NB4 (cell line): ENCODE measurements around the gene CASZ1.

Source experiments
- DNase-seq: peaks from one replicate; pipeline ENCODE4 v3.0.0; 2010; ENCODE audit warnings: low read depth
- H3K4me3 ChIP-seq: one replicate; pipeline ENCODE4 v1.5.1; 2011; ENCODE audit warnings: mild to moderate bottlenecking, low read depth, low read length, moderate library complexity
- CTCF ChIP-seq: IDR thresholded peaks from one replicate; pipeline ENCODE4 v1.5.1; 2012; ENCODE audit warnings: low read depth, low read length
- MAX ChIP-seq: IDR thresholded peaks from 2 replicates; pipeline ENCODE4 v1.6.1; 2011; ENCODE audit warnings: low read depth, low read length
- MYC ChIP-seq: IDR thresholded peaks from 2 replicates; pipeline ENCODE4 v1.6.1; 2011; ENCODE audit warnings: low read depth, low read length
- POLR2A ChIP-seq: IDR thresholded peaks from 2 replicates; pipeline ENCODE4 v1.6.1; 2011; ENCODE audit warnings: mild to moderate bottlenecking; ENCODE audit not compliant: insufficient read length; ENCODE audit errors: extremely low read depth

The CASZ1 gene

GRCh38 chr1:10640843-10641553, 155.4 kb downstream of the CASZ1 start:
- no peak overlapping the region for H3K4me3 ChIP-seq
- DNase-seq = no peak
- TF ChIP-seq POLR2A = no peak
- no peak for TF ChIP-seq MAX
- TF ChIP-seq MYC = no peak
- TF ChIP-seq CTCF = no peak

DNA sequence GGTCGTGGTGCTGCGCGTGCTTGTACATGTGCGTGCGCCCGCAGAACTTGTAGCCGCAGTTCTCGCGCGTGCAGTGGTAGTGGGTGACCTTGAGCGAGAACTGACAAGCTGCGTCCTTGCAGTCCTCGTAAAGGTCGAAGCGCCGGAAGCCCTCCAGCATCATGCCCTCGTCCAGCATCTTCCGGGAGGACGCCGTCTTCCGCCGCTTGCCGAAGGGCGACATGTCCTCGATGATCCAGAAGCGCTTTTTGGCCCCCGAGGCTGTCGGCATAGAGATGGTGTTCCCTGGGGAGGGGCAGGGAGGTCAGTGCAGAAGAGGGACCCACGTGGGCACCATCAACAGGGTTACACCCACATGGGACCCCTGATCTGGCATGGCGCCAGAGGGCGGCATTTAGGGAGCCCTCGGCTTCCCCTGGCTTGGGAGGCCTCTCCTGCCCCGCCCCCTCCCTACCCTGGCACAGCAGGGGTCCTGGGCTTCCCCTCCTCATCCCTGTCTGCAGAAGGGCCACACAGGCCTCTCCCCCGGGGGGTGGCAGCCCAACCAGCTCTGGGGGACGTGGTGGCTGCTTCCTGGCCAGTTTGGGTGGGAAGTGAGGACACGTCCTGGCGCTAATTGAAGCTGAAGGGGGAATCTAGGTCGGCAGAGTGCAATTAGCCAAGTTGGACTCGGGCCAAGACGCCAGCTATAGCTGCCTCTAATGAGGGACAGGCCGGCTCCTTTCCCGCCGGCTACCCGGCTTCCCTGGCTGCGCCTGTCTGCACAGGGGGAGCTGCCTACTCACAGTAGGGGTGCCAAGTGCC, 156.5 kb downstream of the CASZ1 start:
- no peak overlapping the region for H3K4me3 ChIP-seq
- TF ChIP-seq POLR2A (no peak), MAX (no peak), CTCF (no peak), MYC (no peak)
- no peak for DNase-seq

- TF ChIP-seq MAX (no peak), POLR2A (no peak), MYC (no peak), CTCF (no peak)
- DNase-seq = no peak
- H3K4me3 ChIP-seq = no peak overlapping the region
These were observed 157.3 kb downstream of the CASZ1 start for GRCh38 chr1:10639011-10639774.

DNA sequence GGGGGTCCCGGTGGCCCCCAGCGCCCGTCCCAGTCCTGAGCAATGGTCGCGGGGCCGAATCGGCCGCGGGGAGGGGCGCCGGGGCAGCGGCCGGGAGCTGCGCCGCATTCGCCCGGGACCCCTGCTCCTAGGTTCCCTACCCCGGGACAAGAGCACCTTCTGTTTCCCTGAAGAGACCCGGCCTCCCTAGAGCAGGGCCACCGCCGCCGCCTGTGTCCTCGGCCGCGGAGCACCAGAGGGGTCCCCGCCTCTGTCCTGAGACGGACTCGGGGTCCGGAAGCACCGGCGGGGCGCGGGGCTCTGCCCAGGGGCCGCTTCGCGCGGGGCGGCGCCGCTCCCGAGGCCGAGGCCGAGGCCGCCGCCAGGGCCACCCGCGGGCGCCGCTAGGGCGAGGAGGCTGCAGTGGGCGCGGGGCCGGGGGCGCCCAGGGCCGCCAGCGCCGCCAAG, 157.9 kb downstream of the CASZ1 start:
- H3K4me3 ChIP-seq = no peak overlapping the region
- DNase-seq = no peak
- no peak for TF ChIP-seq POLR2A
- no peak for TF ChIP-seq MAX
- no peak for TF ChIP-seq MYC
- no peak for TF ChIP-seq CTCF

- DNase-seq = no peak
- no peak overlapping the region for H3K4me3 ChIP-seq
- TF ChIP-seq CTCF (no peak), POLR2A (no peak), MAX (no peak), MYC (no peak)
These were observed 158.4 kb downstream of the CASZ1 start for GRCh38 chr1:10637834-10638558.
